A673 (cell line): ENCODE results near the gene KCNQ4. TPM values are rescaled to one million over a fixed set of nuclear protein-coding genes. Genes with fewer than 3 reads are reported as not detected.

ENCODE experiments used
- BruUV-seq: library from RNA; stranded (reverse); fragments of 400-500 nt; replicated peaks from 2 replicates; lab custom pipeline; 2021; lab: Mats Ljungman, UMichigan
- CTCF ChIA-PET: fragments of 300-600 bp; sonication (Branson Sonifier 250); formaldehyde crosslinking; loops from one replicate; lab custom pipeline; 2022; ENCODE audit warnings: antibody characterized with exemption; lab: Charles Lee
- POLR2A ChIA-PET: fragments of 300-600 bp; sonication (Branson Sonifier 250); formaldehyde crosslinking; loops from one replicate; lab custom pipeline; 2022; ENCODE audit warnings: antibody characterized with exemption; ENCODE audit not compliant: low non-redundant PET; lab: Charles Lee
- DNase-seq: peaks from one replicate; pipeline ENCODE4 v3.0.0-alpha.2; 2015; ENCODE audit warnings: low spot score
- H3K27ac ChIP-seq: fragments of 200-600 bp; sonication (generic); 2 replicates; pipeline ENCODE4 v1.5.1; 2016; ENCODE audit warnings: mixed run types, low read depth, mild to moderate bottlenecking, mixed read lengths, antibody characterized with exemption, low read length; ENCODE audit not compliant: poor library complexity, severe bottlenecking
- H3K27me3 ChIP-seq: fragments of 200-600 bp; sonication (generic); replicated peaks from 2 replicates; pipeline ENCODE4 v1.6.1; 2017; ENCODE audit warnings: mixed run types, low read depth, mild to moderate bottlenecking, mixed read lengths, antibody characterized with exemption, low read length; ENCODE audit not compliant: insufficient read depth, poor library complexity
- H3K36me3 ChIP-seq: fragments of 200-600 bp; sonication (generic); 2 replicates; pipeline ENCODE4 v1.6.1; 2016; ENCODE audit warnings: mixed run types, mild to moderate bottlenecking, mixed read lengths, antibody characterized with exemption, low read length; ENCODE audit not compliant: insufficient read depth, poor library complexity, severe bottlenecking
- H3K4me1 ChIP-seq: fragments of 200-600 bp; sonication (generic); 2 replicates; pipeline ENCODE4 v1.6.1; 2017; ENCODE audit warnings: mixed run types, mild to moderate bottlenecking, mixed read lengths, antibody characterized with exemption, low read length; ENCODE audit not compliant: insufficient read depth, poor library complexity, severe bottlenecking
- H3K4me3 ChIP-seq: fragments of 200-600 bp; sonication (generic); 2 replicates; pipeline ENCODE4 v1.5.1; 2016; ENCODE audit warnings: low read depth, mixed run types, mild to moderate bottlenecking, mixed read lengths, low read length; ENCODE audit not compliant: poor library complexity, severe bottlenecking
- H3K9me3 ChIP-seq: fragments of 200-600 bp; sonication (generic); 2 replicates; pipeline ENCODE4 v1.6.1; 2016; ENCODE audit warnings: mixed run types, low read depth, mild to moderate bottlenecking, mixed read lengths, antibody characterized with exemption, low read length; ENCODE audit not compliant: poor library complexity, severe bottlenecking
- EZH2 ChIP-seq: fragments of 200-600 bp; sonication (generic); IDR thresholded peaks from 2 replicates; pipeline ENCODE4 v1.6.1; 2017; ENCODE audit warnings: borderline replicate concordance, low read depth, mild to moderate bottlenecking, mixed read lengths, antibody characterized with exemption, low read length; ENCODE audit not compliant: poor library complexity, severe bottlenecking
- intact Hi-C: fragments of 100-400 bp; cut with micrococcal nuclease; formaldehyde crosslinking; loops from one replicate; pipeline ENCODE4 v1.10.0; 2022; ENCODE audit not compliant: unreplicated experiment
- total RNA-seq: library from RNA; stranded (reverse); gene quantifications from 2 replicates; pipeline ENCODE4 v1.2.3, GENCODE V29; 2021
- TF ChIP-seq, protein P1 (sequence below): fragments of 300-800, 200-600 bp; sonication (generic); conservative IDR thresholded peaks from 2 replicates; pipeline ENCODE4 v1.5.1; 2017; ENCODE audit warnings: low read depth, mild to moderate bottlenecking, antibody characterized with exemption, low read length, moderate library complexity, mixed read lengths

The KCNQ4 gene
- total RNA-seq, 1 experiment from 2014 or later, result 0.62 TPM

GRCh38 chr1:40784141-40784770 is 669 bp downstream of the KCNQ4 start:
- no peak for TF ChIP-seq EZH2
- TF ChIP-seq, protein P1, sequence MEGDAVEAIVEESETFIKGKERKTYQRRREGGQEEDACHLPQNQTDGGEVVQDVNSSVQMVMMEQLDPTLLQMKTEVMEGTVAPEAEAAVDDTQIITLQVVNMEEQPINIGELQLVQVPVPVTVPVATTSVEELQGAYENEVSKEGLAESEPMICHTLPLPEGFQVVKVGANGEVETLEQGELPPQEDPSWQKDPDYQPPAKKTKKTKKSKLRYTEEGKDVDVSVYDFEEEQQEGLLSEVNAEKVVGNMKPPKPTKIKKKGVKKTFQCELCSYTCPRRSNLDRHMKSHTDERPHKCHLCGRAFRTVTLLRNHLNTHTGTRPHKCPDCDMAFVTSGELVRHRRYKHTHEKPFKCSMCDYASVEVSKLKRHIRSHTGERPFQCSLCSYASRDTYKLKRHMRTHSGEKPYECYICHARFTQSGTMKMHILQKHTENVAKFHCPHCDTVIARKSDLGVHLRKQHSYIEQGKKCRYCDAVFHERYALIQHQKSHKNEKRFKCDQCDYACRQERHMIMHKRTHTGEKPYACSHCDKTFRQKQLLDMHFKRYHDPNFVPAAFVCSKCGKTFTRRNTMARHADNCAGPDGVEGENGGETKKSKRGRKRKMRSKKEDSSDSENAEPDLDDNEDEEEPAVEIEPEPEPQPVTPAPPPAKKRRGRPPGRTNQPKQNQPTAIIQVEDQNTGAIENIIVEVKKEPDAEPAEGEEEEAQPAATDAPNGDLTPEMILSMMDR, result no peak
- CTCF ChIA-PET, result no interaction called here
- H3K4me3 ChIP-seq, result peak overlapping the region; percentile 12
- H3K4me1 ChIP-seq, result peaks cover 12% of the 10 kb centered on the region
- no TSS peak for BruUV-seq
- no peaks in the 10 kb centered on the region for H3K9me3 ChIP-seq
- intact Hi-C loops, result no loop called here
- H3K36me3 ChIP-seq, result no peaks in the 10 kb centered on the region
- POLR2A ChIA-PET, result no interaction called here
- H3K27ac ChIP-seq, result no peak overlapping the region
- no peak for DNase-seq
- no peaks in the 10 kb centered on the region for H3K27me3 ChIP-seq

- TF ChIP-seq, protein P1, result no peak
- TF ChIP-seq EZH2, result no peak
- Histone ChIP-seq H3K36me3 (no peaks in the 10 kb centered on the region), H3K4me1 (peaks cover 12% of the 10 kb centered on the region), H3K27ac (no peak overlapping the region), H3K27me3 (no peaks in the 10 kb centered on the region), H3K4me3 (no peak overlapping the region), H3K9me3 (no peaks in the 10 kb centered on the region)
- POLR2A ChIA-PET, result no interaction called here
- no TSS peak for BruUV-seq
- CTCF ChIA-PET, result no interaction called here
- no peak for DNase-seq
- intact Hi-C loops, result no loop called here
These were observed 1.2 kb downstream of the KCNQ4 start for GRCh38 chr1:40784771-40785151.

DNA sequence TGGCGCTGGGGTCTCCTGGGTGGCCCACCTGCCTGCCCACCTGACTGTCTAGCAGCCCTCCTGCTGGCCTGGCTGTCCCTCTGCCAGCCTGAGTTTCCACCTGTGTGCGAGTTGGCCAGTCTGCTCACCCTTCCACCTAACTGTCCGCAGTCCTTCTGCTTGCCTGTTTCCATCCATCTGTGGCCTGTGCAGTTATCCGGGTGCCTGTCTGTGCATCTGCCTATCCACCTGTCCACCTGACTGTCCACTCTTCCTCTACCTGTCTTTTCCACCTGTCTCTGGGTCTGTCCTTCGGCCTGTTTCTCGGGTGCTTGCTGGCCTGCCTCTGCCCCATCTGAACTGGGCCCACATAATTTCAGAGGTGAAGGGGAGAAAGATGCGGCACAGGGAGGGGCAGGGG is 1.9 kb downstream of the KCNQ4 start:
- ChIA-PET CTCF (no interaction called here), POLR2A (no interaction called here)
- no peak for DNase-seq
- Histone ChIP-seq H3K4me1 (peaks cover 12% of the 10 kb centered on the region), H3K27me3 (no peaks in the 10 kb centered on the region), H3K4me3 (no peak overlapping the region), H3K27ac (no peak overlapping the region), H3K36me3 (no peaks in the 10 kb centered on the region), H3K9me3 (no peaks in the 10 kb centered on the region)
- TF ChIP-seq EZH2, result no peak
- TF ChIP-seq, protein P1, result no peak
- intact Hi-C loops, result no loop called here
- BruUV-seq, result no TSS peak
